D721Med (cell line): Measurements from ENCODE around the gene DESI2.
"Not testable (repeated sequence)": the region's sequence is repeated elsewhere in the genome, so short reads cannot be mapped to it uniquely, and the experiment has no call there.

Source experiments
- DNase-seq: peaks from one replicate; pipeline ENCODE4 v3.0.0; 2011; ENCODE audit warnings: low spot score; ENCODE audit not compliant: insufficient read length
- FAIRE-seq: peaks from 2 replicates; lab custom pipeline; 2011; peaks lifted over from hg19 to GRCh38; lab: Jason Lieb, UNC
- CTCF ChIP-seq: IDR thresholded peaks from 2 replicates; pipeline ENCODE4 v1.5.1; 2012; ENCODE audit warnings: mild to moderate bottlenecking, control low read depth; ENCODE audit not compliant: insufficient read depth; ENCODE audit errors: missing control alignments

Gene DESI2

GRCh38 chr1:244735876-244736561 lies 83.1 kb downstream of the DESI2 start:
- DNase-seq, result no peak
- FAIRE-seq, result no peak
- TF ChIP-seq CTCF, result no peak

- FAIRE-seq, DNase-seq: not testable (repeated sequence)
These were observed 86.2 kb downstream of the DESI2 start for GRCh38 chr1:244739140-244739539.

GRCh38 chr1:244740027-244740617 lies 87.2 kb downstream of the DESI2 start:
- not testable (repeated sequence) for DNase-seq

GRCh38 chr1:244741692-244742091 lies 88.8 kb downstream of the DESI2 start:
- TF ChIP-seq CTCF, result no peak
- FAIRE-seq (no peak), DNase-seq (no peak)

More at GRCh38 chr1:244740027-244740617, 87.2 kb downstream of the DESI2 start:
- not testable (repeated sequence) for FAIRE-seq

GRCh38 chr1:244749230-244750016 lies 96.5 kb downstream of the DESI2 start:
- TF ChIP-seq CTCF, result no peak
- FAIRE-seq (no peak), DNase-seq (no peak)

GRCh38 chr1:244751271-244751895 lies 98.5 kb downstream of the DESI2 start:
- DNase-seq, result no peak
- no peak for FAIRE-seq
- no peak for TF ChIP-seq CTCF

GRCh38 chr1:244755673-244756072 lies 102.7 kb downstream of the DESI2 start:
- DNase-seq (no peak), FAIRE-seq (peak; percentile 92)
- no peak for TF ChIP-seq CTCF
